OCI-LY1 (cell line): ENCODE measurements around the gene MS4A12.

Source experiments
- H2AFZ ChIP-seq: fragments of 200-600 bp; sonication (generic), shearing (Covaris generic); 2 replicates; pipeline ENCODE4 v1.6.0; 2014; ENCODE audit warnings: antibody characterized with exemption, mild to moderate bottlenecking, low read length
- H3F3A ChIP-seq: fragments of 200-600 bp; sonication (generic), shearing (Covaris generic); 2 replicates; pipeline ENCODE4 v1.6.0; 2014; ENCODE audit warnings: mild to moderate bottlenecking, antibody characterized with exemption, low read length, moderate library complexity; ENCODE audit not compliant: insufficient read depth
- H3K27ac ChIP-seq: fragments of 200-600 bp; sonication (generic); 2 replicates; pipeline ENCODE4 v1.5.1; 2014; ENCODE audit warnings: low read length, mixed run types, mild to moderate bottlenecking, low read depth; ENCODE audit not compliant: poor library complexity, severe bottlenecking
- H3K27me3 ChIP-seq: fragments of 200-600 bp; sonication (generic); 2 replicates; pipeline ENCODE4 v1.6.0; 2014; ENCODE audit warnings: antibody characterized with exemption, mild to moderate bottlenecking, low read length, moderate library complexity; ENCODE audit not compliant: insufficient read depth
- H3K36me3 ChIP-seq: fragments of 200-600 bp; sonication (generic); 2 replicates; pipeline ENCODE4 v1.6.1; 2014; ENCODE audit warnings: mild to moderate bottlenecking, antibody characterized with exemption, low read length, moderate library complexity, mixed read lengths; ENCODE audit not compliant: insufficient read depth
- H3K4me1 ChIP-seq: fragments of 200-600 bp; sonication (generic); 2 replicates; pipeline ENCODE4 v1.5.1; 2014; ENCODE audit warnings: mild to moderate bottlenecking, low read length, moderate library complexity; ENCODE audit not compliant: insufficient read depth, severe bottlenecking
- H3K4me2 ChIP-seq: fragments of 200-600 bp; sonication (generic), shearing (Covaris generic); 2 replicates; pipeline ENCODE4 v1.6.1; 2014; ENCODE audit warnings: low read length
- H3K4me3 ChIP-seq: fragments of 200-600 bp; sonication (generic); 2 replicates; pipeline ENCODE4 v1.5.1; 2014; ENCODE audit warnings: low read length, low read depth, mild to moderate bottlenecking, mixed read lengths; ENCODE audit not compliant: poor library complexity, severe bottlenecking
- H3K79me2 ChIP-seq: fragments of 200-600 bp; shearing (Covaris generic); 2 replicates; pipeline ENCODE4 v1.6.1; 2016; ENCODE audit warnings: mixed run types, low read length, mixed read lengths; ENCODE audit not compliant: insufficient read depth
- H3K9ac ChIP-seq: fragments of 200-600 bp; sonication (generic), shearing (Covaris generic); 2 replicates; pipeline ENCODE4 v1.6.1; 2014; ENCODE audit warnings: mild to moderate bottlenecking, low read length, mixed read lengths
- H3K9me2 ChIP-seq: fragments of 200-600 bp; sonication (generic), shearing (Covaris generic); 2 replicates; pipeline ENCODE4 v1.6.1; 2014; ENCODE audit warnings: low read depth, mild to moderate bottlenecking, low read length, mixed read lengths
- H3K9me3 ChIP-seq: fragments of 200-600 bp; shearing (Covaris generic); 2 replicates; pipeline ENCODE4 v1.6.1; 2014; ENCODE audit warnings: low read length, mixed read lengths
- H4K20me1 ChIP-seq: fragments of 200-600 bp; sonication (generic), shearing (Covaris generic); 2 replicates; pipeline ENCODE4 v1.6.0; 2016; ENCODE audit warnings: mild to moderate bottlenecking, low read length; ENCODE audit not compliant: insufficient read depth
- EZH2 ChIP-seq: fragments of 200-600 bp; sonication (generic), shearing (Covaris generic); IDR thresholded peaks from 2 replicates; pipeline ENCODE4 v1.8.0; 2017; ENCODE audit warnings: borderline replicate concordance, mixed run types, mild to moderate bottlenecking, antibody characterized with exemption, low read length, moderate library complexity, mixed read lengths
- TF ChIP-seq, protein P1 (sequence below): fragments of 200-600 bp; sonication (generic), shearing (Covaris generic); IDR thresholded peaks from 2 replicates; pipeline ENCODE4 v1.5.1; 2017; ENCODE audit warnings: mild to moderate bottlenecking, antibody characterized with exemption, low read length, moderate library complexity, mixed read lengths

Gene MS4A12

DNA sequence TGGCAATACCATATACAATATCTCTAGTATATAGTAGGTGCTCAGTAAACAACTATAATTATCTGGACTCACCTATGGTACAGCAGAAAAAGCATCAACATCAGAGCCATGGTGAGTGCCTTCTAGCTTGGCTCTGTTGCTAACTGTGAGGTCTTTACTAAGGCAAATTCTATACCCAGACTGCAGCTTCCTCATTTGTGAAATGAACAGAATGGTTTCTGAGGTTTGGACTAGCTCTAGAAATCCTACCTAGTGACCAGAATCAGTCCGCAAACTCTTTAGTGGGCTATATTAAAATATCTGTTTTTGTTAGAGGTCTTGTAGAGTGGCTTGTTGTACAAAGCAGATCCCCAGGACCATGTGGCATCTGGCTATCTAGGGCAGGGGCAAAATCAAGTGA lies 33.2 kb upstream of the MS4A12 start:
- peaks cover 66% of the 10 kb centered on the region for H3K36me3 ChIP-seq
- peaks cover 57% of the 10 kb centered on the region for H3K79me2 ChIP-seq
- peak overlapping the region; percentile 76 for H3K4me2 ChIP-seq
- peak overlapping the region; percentile 43 for H3K27ac ChIP-seq
- H3K9ac ChIP-seq: peak overlapping the region; percentile 33; the same call in 1 of the 2 replicates
- H3K27me3 ChIP-seq: no peaks in the 10 kb centered on the region
- H3F3A ChIP-seq: peaks cover 5% of the 10 kb centered on the region; the same call in 1 of the 2 replicates
- no peaks in the 10 kb centered on the region for H4K20me1 ChIP-seq
- H3K4me1 ChIP-seq: peaks cover 61% of the 10 kb centered on the region
- peak overlapping the region; percentile 69 for H3K4me3 ChIP-seq
- H2AFZ ChIP-seq: no peak overlapping the region
- no peak for TF ChIP-seq EZH2
- TF ChIP-seq, protein P1, sequence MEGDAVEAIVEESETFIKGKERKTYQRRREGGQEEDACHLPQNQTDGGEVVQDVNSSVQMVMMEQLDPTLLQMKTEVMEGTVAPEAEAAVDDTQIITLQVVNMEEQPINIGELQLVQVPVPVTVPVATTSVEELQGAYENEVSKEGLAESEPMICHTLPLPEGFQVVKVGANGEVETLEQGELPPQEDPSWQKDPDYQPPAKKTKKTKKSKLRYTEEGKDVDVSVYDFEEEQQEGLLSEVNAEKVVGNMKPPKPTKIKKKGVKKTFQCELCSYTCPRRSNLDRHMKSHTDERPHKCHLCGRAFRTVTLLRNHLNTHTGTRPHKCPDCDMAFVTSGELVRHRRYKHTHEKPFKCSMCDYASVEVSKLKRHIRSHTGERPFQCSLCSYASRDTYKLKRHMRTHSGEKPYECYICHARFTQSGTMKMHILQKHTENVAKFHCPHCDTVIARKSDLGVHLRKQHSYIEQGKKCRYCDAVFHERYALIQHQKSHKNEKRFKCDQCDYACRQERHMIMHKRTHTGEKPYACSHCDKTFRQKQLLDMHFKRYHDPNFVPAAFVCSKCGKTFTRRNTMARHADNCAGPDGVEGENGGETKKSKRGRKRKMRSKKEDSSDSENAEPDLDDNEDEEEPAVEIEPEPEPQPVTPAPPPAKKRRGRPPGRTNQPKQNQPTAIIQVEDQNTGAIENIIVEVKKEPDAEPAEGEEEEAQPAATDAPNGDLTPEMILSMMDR: no peak
- H3K9me2 ChIP-seq: no peaks in the 10 kb centered on the region
- no peaks in the 10 kb centered on the region for H3K9me3 ChIP-seq

DNA sequence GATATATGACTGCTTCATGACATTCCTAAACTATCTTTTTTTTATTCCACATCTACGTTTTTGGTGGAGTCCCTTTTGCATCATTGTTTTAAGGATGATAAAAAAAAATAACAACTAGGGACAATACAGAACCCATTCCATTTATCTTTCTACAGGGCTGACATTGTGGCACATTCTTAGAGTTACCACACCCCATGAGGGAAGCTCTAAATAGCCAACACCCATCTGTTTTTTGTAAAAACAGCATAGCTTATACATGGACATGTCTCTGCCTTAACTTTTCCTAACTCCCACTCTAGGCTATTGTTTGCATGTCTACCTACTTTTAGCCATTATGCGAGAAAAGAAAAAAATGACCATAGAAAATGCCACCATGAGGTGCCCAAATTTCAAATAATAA lies 23.7 kb upstream of the MS4A12 start:
- H3K27ac ChIP-seq: no peak overlapping the region

DNA sequence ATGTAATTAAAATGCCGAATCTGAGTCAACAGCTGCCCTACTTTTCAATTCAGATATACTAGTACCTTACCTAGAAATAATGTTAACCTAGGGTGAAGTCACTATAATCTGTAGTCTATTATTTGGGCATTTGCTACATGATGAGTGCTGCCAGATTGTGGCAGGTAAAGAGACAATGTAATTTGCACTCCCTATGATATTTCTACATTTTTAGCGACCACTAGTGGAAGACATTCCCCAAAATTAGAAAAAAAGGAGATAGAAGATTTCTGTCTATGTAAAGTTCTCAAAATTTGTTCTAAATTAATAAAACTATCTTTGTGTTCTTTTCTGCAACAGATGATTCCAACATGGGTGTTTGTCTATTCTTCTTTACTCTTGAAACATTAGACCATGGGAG lies 22.9 kb upstream of the MS4A12 start:
- H2AFZ ChIP-seq: no peak overlapping the region
- no peak overlapping the region for H3K4me3 ChIP-seq
- no peaks in the 10 kb centered on the region for H4K20me1 ChIP-seq
- H3K9me2 ChIP-seq: no peaks in the 10 kb centered on the region
- H3K27ac ChIP-seq: no peak overlapping the region
- H3F3A ChIP-seq: peaks cover 13% of the 10 kb centered on the region; the same call in 1 of the 2 replicates
- no peaks in the 10 kb centered on the region for H3K4me1 ChIP-seq
- no peak overlapping the region for H3K4me2 ChIP-seq
- TF ChIP-seq EZH2: no peak
- TF ChIP-seq, protein P1: peak; percentile 55
- H3K9ac ChIP-seq: no peak overlapping the region
- no peaks in the 10 kb centered on the region for H3K9me3 ChIP-seq
- peaks cover 68% of the 10 kb centered on the region for H3K36me3 ChIP-seq
- H3K27me3 ChIP-seq: no peaks in the 10 kb centered on the region
- H3K79me2 ChIP-seq: no peaks in the 10 kb centered on the region

More for the DNA sequence above, 23.7 kb upstream of the MS4A12 start:
- Histone ChIP-seq H3K4me2 (no peak overlapping the region), H3K9ac (no peak overlapping the region), H3K9me2 (no peaks in the 10 kb centered on the region), H3K4me1 (no peaks in the 10 kb centered on the region), H3K79me2 (no peaks in the 10 kb centered on the region), H3K27me3 (no peaks in the 10 kb centered on the region), H3K9me3 (no peaks in the 10 kb centered on the region), H3F3A (peaks cover 13% of the 10 kb centered on the region; the same call in 1 of the 2 replicates), H3K36me3 (peaks cover 77% of the 10 kb centered on the region), H4K20me1 (no peaks in the 10 kb centered on the region), H3K4me3 (no peak overlapping the region), H2AFZ (no peak overlapping the region)
- TF ChIP-seq, protein P1: no peak
- TF ChIP-seq EZH2: no peak
